GM12878 (cell line): ENCODE measurements around the gene ADCY1. TPM values are rescaled to one million over a fixed set of nuclear protein-coding genes. Genes with fewer than 3 reads are reported as not detected.

ENCODE experiments used
- ATAC-seq: fragments of 200-7000 bp; cut with Tn5 transposase; 3 replicates; pipeline ENCODE4 v1.9.1; 2020; ENCODE audit warnings: mild to moderate bottlenecking, moderate library complexity
- BruUV-seq: library from RNA; stranded (reverse); fragments of 400-500 nt; replicated peaks from 2 replicates; lab custom pipeline; 2021; lab: Mats Ljungman, UMichigan
- CTCF ChIA-PET: fragments of 300-600 bp; sonication (Branson Sonifier 250); formaldehyde crosslinking; extraction: SDS; loops from one replicate; lab custom pipeline; 2021; ENCODE audit warnings: inconsistent platforms; lab: Yijun Ruan, JAX
- POLR2A ChIA-PET: fragments of 350-600 bp; formaldehyde crosslinking; extraction: SDS; loops from one replicate; lab custom pipeline; 2021; ENCODE audit warnings: inconsistent platforms; lab: Charles Lee
- RAD21 ChIA-PET: fragments of 300-600 bp; sonication (Branson Sonifier 250); formaldehyde crosslinking; loops from one replicate; lab custom pipeline; 2023; ENCODE audit warnings: antibody characterized with exemption; ENCODE audit not compliant: unreplicated experiment; lab: Charles Lee
- SMC1A ChIA-PET: fragments of 300-600 bp; sonication (Branson Sonifier 250); formaldehyde crosslinking; loops from one replicate; lab custom pipeline; 2023; ENCODE audit not compliant: unreplicated experiment, uncharacterized antibody; lab: Charles Lee
- DNase-seq: peaks from one replicate; pipeline ENCODE4 v3.0.0-alpha.2; 2011; ENCODE audit warnings: low read depth, low spot score
- FAIRE-seq: peaks from 3 replicates; lab custom pipeline; 2011; peaks lifted over from hg19 to GRCh38; lab: Jason Lieb, UNC
- H2AFZ ChIP-seq: 2 replicates; pipeline ENCODE4 v1.6.0; 2011; ENCODE audit warnings: low read depth, low read length, control low read depth; ENCODE audit not compliant: control insufficient read depth
- H3K27ac ChIP-seq: 2 replicates; pipeline ENCODE4 v1.5.1; 2011; ENCODE audit warnings: control low read depth; ENCODE audit not compliant: control insufficient read depth, insufficient read depth
- H3K27me3 ChIP-seq, 2 experiments: replicated peaks in 1 of 2; 2 replicates each; pipeline versions ENCODE4 v1.6.0 to v1.6.1; 2011; ENCODE audit warnings: low read length in 1 of 2; ENCODE audit not compliant: control insufficient read depth in 2 of 2, insufficient read depth in 2 of 2
- H3K36me3 ChIP-seq, 2 experiments: 2 replicates each; pipeline ENCODE4 v1.5.1; 2011; ENCODE audit warnings: low read length in 1 of 2; ENCODE audit not compliant: control insufficient read depth in 2 of 2, insufficient read depth in 2 of 2
- H3K4me1 ChIP-seq: 2 replicates; pipeline ENCODE4 v1.6.1; 2011; ENCODE audit warnings: mild to moderate bottlenecking, low read length, moderate library complexity, mixed read lengths; ENCODE audit not compliant: control insufficient read depth, insufficient read depth
- H3K4me2 ChIP-seq: 2 replicates; pipeline ENCODE4 v1.6.0; 2011; ENCODE audit warnings: control low read depth; ENCODE audit not compliant: control insufficient read depth, insufficient read depth
- H3K4me3 ChIP-seq: fragments of 200-600 bp; sonication (generic); 2 replicates; pipeline ENCODE4 v1.5.1; 2016
- H3K79me2 ChIP-seq: 2 replicates; pipeline ENCODE4 v1.6.0; 2011; ENCODE audit warnings: low read length; ENCODE audit not compliant: control insufficient read depth, insufficient read depth
- H3K9ac ChIP-seq: 2 replicates; pipeline ENCODE4 v1.8.0; 2011; ENCODE audit warnings: low read length, control low read depth, mixed read lengths; ENCODE audit not compliant: control insufficient read depth, insufficient read depth
- H3K9me3 ChIP-seq: replicated peaks from 3 replicates; pipeline ENCODE4 v1.5.1; 2011; ENCODE audit warnings: mild to moderate bottlenecking, low read length; ENCODE audit not compliant: control insufficient read depth, insufficient read depth
- H4K20me1 ChIP-seq: 2 replicates; pipeline ENCODE4 v1.6.0; 2011; ENCODE audit not compliant: control insufficient read depth, insufficient read depth
- ELK1 ChIP-seq: IDR thresholded peaks from 2 replicates; pipeline ENCODE4 v1.6.1; 2012; ENCODE audit warnings: low read depth, low read length, improper control_type of control experiment
- HCFC1 ChIP-seq: fragments of 150-350 bp; IDR thresholded peaks from 2 replicates; pipeline ENCODE4 v1.6.1; 2014; ENCODE audit warnings: low read length
- HDAC2 ChIP-seq: fragments of 200-600 bp; sonication (generic); IDR thresholded peaks from 2 replicates; pipeline ENCODE4 v1.6.1; 2017
- HSF1 ChIP-seq: fragments of 150-350 bp; IDR thresholded peaks from 2 replicates; pipeline ENCODE4 v1.6.1; 2014; ENCODE audit warnings: mild to moderate bottlenecking, low read depth, low read length
- LARP7 ChIP-seq: fragments of 450-650 bp; IDR thresholded peaks from 2 replicates; pipeline ENCODE4 v1.6.1; 2017; ENCODE audit warnings: mild to moderate bottlenecking
- WGBS: methylation state at CpG from one replicate; pipeline ENCODE4 v1.1.6; 2016; ENCODE audit warnings: low lambda C conversion rate; ENCODE audit not compliant: insufficient replicate concordance, insufficient coverage; ENCODE audit errors: missing lambda C conversion rate; 5-methylcytosine and 5-hydroxymethylcytosine counted together
- in situ Hi-C: fragments of 300-500 bp; cut with MboI; formaldehyde crosslinking; loops from 9 replicates; pipeline ENCODE4 v1.14.3; 2018; ENCODE audit warnings: mixed read lengths
- intact Hi-C: fragments of 100-400 bp; cut with micrococcal nuclease; formaldehyde crosslinking; loops from one replicate; pipeline ENCODE4 v1.14.2; 2022; ENCODE audit not compliant: unreplicated experiment
- polyA plus RNA-seq, 11 experiments: library from polyadenylated mRNA; depleted of rRNA in 4 of 11; unstranded in 6 of 11; stranded (reverse) in 5 of 11; fragments of >200 nt; fragmentation: Nextera tagmentation in 4 of 11; fragmentation: Illumina TruSeq in 1 of 11; extraction: Ambion mirVana in 4 of 11; extraction: Trizol in 1 of 11; gene quantifications; 1 replicate in 1 of 11; 2 replicates in 10 of 11; pipeline versions ENCODE4 v1.2.1 to v1.2.3, GENCODE V29; 2011 to 2016; ENCODE audit warnings: inconsistent platforms in 2 of 11, missing spikeins in 2 of 11, low read depth in 1 of 11
- total RNA-seq, 4 experiments: library from RNA; depleted of rRNA in 3 of 4; stranded (reverse); fragments of >200 nt in 3 of 4; fragmentation: Illumina TruSeq in 1 of 4; extraction: Trizol in 1 of 4; gene quantifications; 2 replicates each; pipeline versions ENCODE4 v1.2.1 to v1.2.3, GENCODE V29; 2013 to 2021

ADCY1 gene
- total and polyA plus RNA-seq, 10 of the 15 experiments (the other 5 are each of a cell fraction or from before 2014, with no cell fraction given) = 0.13 to 1.4 (median 0.45) TPM; not detected in 1

GRCh38 chr7:45576249-45576929 lies 2.2 kb downstream of the ADCY1 start (continued):
- no peak for TF ChIP-seq LARP7
- TF ChIP-seq HCFC1 = no peak
- TF ChIP-seq ELK1 = no peak
- no peak for TF ChIP-seq HSF1

DNA sequence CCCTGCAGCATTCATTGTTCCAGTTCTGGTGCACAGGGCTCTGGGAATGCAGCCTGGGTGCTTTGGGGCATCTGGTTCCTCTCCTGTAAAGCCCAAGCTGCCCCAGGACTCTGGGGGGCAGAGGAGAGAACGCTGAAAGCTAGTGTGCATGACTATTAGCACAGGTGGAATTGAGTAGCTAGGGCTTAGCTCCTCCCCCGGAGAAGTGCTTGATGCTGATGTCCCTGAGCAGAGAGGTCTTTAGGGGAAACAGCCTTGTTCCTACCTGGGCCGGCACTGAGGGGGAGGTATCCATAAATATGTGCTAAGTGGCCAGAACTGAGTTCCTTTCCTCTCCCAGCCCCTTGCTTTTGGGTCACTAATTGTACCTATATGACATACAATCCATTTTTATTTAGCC lies 3.9 kb downstream of the ADCY1 start:
- H3K27ac ChIP-seq = no peak overlapping the region
- H3K4me3 ChIP-seq = no peak overlapping the region
- WGBS = 29% methylated on average over 3 of the region's 3 CpGs
- no peak for TF ChIP-seq HDAC2
- no peaks in the 10 kb centered on the region for H3K36me3 ChIP-seq
- no TSS peak for BruUV-seq
- no peaks in the 10 kb centered on the region for H3K9me3 ChIP-seq
- no peak for FAIRE-seq
- H3K4me2 ChIP-seq = no peak overlapping the region
- ChIA-PET SMC1A (no interaction called here), CTCF (interaction anchor here (0.7 kb wide), 1 partner anchor 14 kb away, joined by 3 read pairs; no protein-coding TSS in a partner anchor), POLR2A (no interaction called here), RAD21 (no interaction called here)
- no peaks in the 10 kb centered on the region for H3K4me1 ChIP-seq
- no peak overlapping the region for H3K9ac ChIP-seq
- peaks cover 6 to 13% of the 10 kb centered on the region in 2 experiments; a peak in 3 of 4 replicates for H3K27me3 ChIP-seq
- in situ Hi-C loops = no loop called here
- no peak for DNase-seq
- H4K20me1 ChIP-seq = no peaks in the 10 kb centered on the region
- no peak for ATAC-seq
- H3K79me2 ChIP-seq = no peaks in the 10 kb centered on the region
- no peak overlapping the region for H2AFZ ChIP-seq
- intact Hi-C loops = no loop called here
